ENCODE data around the gene TRIM32.

TRIM32 gene

DNA sequence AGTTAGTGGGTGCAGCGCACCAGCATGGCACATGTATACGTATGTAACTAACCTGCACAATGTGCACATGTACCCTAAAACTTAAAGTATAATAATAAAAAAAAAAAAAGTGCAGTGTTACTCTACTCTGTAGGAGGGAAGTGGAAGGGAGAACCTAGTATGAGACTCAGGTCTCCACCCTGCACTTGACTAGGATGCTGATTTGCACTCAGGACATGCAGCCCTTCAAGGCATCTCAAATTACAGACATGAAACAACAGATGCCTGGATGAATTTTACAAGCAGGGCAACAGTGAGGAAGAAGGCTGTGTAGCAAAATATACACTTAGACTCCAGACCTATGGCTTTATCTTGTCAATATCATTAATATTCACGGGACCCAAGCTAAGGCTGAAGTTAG, 16.5 kb downstream of the TRIM32 start:
- in situ Hi-C loops (cut with MboI; ENCODE audit: low sequenced_read_pairs) = no loop called here

DNA sequence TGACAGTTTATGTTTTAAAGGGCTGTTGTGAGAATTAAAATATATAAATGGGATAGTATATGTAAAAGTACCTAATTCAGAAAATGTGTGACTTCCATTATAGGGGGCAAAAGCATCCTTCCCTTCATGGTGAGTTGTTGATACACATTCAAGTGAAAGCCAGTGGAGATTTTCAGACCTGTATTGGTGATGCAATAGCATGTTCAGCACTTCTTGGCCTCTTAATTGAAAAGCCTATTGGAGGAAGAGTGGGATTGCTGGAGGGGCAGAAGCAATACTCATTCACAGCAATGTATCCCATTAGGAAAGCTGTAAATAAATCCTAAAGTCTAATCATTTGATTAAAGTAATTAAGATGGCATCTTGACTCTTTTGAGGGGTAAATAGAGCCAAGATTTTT, 17.4 kb downstream of the TRIM32 start:
- in situ Hi-C loops (cut with MboI; ENCODE audit: low sequenced_read_pairs) = no loop called here

DNA sequence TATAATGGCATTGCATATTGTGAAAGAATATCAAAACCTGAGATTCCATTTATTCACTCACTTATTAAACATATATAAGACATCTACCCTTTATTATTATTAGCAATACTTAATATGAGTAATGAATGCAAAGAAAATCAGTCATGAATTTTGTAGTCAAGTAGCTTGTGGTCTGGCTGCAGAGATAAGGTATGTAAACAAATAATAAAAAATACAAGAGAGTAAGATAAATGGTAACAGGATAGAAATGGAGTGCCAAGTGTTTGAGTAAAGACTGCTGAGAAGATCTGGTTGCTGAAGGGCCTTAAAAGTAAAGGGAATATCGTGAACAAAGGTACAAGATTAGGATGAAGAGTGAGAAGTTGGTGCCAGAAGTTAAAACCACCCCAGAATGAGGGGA, 18.4 kb downstream of the TRIM32 start:
- in situ Hi-C loops (cut with MboI; ENCODE audit: low sequenced_read_pairs) = no loop called here

GRCh38 chr9:116706310-116707290, 19.5 kb downstream of the TRIM32 start:
- in situ Hi-C loops (cut with MboI; ENCODE audit: low sequenced_read_pairs) = no loop called here

DNA sequence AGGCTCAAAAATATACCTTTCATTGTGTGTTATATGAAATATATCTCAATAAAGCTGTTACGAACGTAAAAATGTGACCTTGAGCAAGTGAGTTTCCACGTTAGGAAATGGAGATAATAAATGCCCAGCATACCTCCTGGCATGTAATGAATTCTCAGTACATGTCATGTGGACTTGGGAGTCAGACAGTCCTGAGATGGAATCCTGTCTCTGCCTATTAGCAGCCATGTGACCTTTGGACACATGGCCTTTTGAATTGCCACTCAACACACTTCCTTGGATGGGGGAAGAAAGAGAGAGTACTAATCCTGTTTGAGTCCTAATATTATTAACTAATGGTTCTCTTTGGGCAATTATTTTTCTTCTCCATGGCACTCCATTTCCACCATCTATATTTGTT, 25.7 kb downstream of the TRIM32 start:
- in situ Hi-C loops (cut with MboI; ENCODE audit: low sequenced_read_pairs) = no loop called here

DNA sequence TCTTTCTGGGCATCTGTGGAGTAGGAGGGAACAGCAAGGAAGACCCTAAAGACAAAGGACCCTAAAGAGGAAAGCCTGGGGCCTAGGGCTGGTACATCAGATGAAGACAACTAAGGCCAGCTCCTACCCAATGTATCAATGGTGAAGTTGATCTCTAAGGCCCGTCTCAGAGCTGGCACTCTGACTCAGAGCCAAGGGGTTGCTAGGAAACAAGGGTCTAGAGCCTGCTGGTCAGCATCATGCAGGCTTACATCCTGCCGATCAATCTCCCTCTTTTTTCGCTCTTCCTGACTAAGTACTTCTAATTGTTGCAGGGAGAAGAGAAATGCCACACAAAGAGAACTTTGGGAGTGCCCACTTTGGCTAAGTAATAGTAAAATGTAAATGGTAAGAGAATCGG, 26.2 kb downstream of the TRIM32 start:
- in situ Hi-C loops (cut with MboI; ENCODE audit: low sequenced_read_pairs) = no loop called here

- in situ Hi-C loops (cut with MboI; ENCODE audit: low sequenced_read_pairs) = no loop called here
These were observed 28.6 kb downstream of the TRIM32 start for GRCh38 chr9:116715751-116716150.

DNA sequence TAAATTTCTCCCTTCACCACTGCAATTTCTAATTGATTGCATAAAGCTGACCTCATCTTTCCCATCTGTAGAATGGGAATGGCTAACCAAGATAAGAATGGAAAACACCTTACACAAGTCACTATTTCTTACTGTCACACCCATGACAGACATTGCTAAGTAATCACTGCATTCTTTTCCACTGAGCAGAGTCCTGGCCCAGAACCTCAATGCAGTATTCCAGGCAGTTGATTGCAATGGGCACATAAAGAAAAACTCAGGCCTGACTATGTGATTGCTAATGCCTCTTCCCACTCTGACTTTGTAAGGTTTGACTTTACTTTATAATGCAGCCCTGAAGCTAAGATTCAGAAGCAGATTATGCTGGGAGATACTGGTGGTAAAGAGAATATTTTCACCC, 29.3 kb downstream of the TRIM32 start:
- in situ Hi-C loops (cut with MboI; ENCODE audit: low sequenced_read_pairs) = no loop called here

GRCh38 chr9:116717150-116717549, 30.0 kb downstream of the TRIM32 start:
- in situ Hi-C loops (cut with MboI; ENCODE audit: low sequenced_read_pairs) = no loop called here

GRCh38 chr9:116718111-116718510, 31.0 kb downstream of the TRIM32 start:
- in situ Hi-C loops (cut with MboI; ENCODE audit: low sequenced_read_pairs) = no loop called here

GRCh38 chr9:116720111-116720510, 33.0 kb downstream of the TRIM32 start:
- in situ Hi-C loops (cut with MboI; ENCODE audit: low sequenced_read_pairs) = no loop called here

DNA sequence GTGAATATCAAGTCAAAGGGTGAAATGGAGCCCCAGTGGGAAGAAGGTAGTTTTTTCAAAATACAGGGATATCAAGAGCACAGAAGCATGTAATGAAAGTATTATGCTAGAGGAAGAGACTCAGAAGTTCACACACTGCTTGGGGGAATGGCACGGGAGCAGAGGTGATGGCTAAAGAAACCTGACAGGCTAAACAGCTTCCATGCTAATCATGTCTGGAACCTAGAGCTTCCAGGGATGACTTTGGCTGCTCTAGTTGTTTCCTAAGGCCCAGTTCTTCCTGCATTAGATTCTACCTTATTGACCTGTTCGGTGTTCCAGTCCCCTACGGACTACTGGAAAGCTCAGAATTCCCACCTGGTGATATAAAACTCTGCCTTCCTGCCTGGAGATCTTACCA, 34.3 kb downstream of the TRIM32 start:
- in situ Hi-C loops (cut with MboI; ENCODE audit: low sequenced_read_pairs) = no loop called here

GRCh38 chr9:116721944-116722343, 34.8 kb downstream of the TRIM32 start:
- in situ Hi-C loops (cut with MboI; ENCODE audit: low sequenced_read_pairs) = no loop called here

- in situ Hi-C loops (cut with MboI; ENCODE audit: low sequenced_read_pairs) = no loop called here
These were observed 37.0 kb downstream of the TRIM32 start for GRCh38 chr9:116724123-116724522.

GRCh38 chr9:116726602-116727001, 39.5 kb downstream of the TRIM32 start:
- in situ Hi-C loops (cut with MboI; ENCODE audit: low sequenced_read_pairs) = no loop called here

DNA sequence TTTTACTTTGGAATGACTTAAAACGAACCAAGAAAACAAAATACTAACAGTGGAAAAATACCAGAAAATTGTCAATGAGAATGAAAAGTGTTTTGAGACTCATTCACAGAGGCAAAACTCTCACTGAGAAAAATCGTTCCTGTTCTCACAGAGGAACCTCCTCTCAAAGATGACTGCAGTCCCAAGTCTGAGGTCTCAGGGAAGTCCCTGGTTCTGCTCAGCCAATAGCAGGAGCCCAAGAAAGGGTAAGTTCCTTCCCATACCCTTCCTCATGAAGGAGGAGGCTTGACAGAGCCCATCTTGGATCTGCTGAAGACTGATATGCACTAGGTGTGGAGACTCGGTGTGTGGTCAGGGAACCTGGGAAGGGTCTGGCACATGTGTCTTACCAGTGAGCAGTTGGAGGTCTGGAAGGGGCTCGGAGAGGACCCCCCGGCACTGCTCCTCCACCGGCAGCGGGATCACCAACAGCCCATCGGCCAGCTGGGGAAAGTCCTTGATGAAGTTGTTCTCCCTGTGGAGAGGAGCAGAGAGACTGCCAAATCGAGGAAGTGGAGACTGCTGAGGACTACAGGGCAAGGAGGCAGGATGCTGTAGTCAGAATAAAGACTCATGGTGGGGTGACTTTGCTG, 46.0 kb downstream of the TRIM32 start:
- in situ Hi-C loops (cut with MboI; ENCODE audit: low sequenced_read_pairs) = no loop called here

GRCh38 chr9:116736399-116737151, 49.5 kb downstream of the TRIM32 start:
- in situ Hi-C loops (cut with MboI; ENCODE audit: low sequenced_read_pairs) = no loop called here

DNA sequence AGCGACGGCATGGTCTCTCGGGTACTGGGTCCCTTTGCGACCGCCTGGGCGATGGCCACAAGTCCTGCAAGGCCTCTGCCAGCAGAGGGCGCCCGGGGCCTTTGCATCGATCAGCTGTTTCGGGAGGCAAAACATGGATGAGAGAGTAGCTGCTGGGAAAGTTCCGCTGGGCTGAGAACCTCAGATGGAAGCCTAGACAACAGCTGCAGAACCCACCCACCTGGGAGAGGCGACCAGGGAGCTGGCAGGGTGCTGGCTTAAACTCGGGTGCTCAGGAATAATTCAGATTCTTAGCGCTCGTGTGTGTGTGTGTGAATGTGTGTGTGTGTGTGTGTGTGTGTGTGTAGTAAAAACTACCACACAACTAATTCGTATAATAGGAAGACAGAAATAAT, 50.0 kb downstream of the TRIM32 start:
- in situ Hi-C loops (cut with MboI; ENCODE audit: low sequenced_read_pairs) = no loop called here

GRCh38 chr9:116741086-116741740, 54.1 kb downstream of the TRIM32 start:
- in situ Hi-C loops (cut with MboI; ENCODE audit: low sequenced_read_pairs) = no loop called here

DNA sequence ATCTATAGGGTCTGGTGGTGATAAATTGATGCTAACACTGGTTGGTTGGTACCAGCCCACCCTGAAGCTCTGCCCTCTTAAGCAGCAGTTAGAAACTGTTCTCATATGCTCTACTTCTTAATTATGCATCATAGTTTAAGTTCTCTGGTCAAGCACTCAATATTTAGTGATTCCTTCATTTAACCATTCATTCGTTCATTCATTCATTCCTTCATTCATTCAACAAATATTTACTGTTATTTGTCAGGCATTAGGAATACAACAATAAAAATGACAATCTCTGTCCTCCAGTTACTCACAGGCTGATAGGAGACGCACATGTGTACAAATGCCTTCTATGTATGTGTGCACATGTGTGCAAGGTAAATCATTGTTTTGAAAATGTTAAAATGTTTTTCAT, 54.6 kb downstream of the TRIM32 start:
- in situ Hi-C loops (cut with MboI; ENCODE audit: low sequenced_read_pairs) = no loop called here

GRCh38 chr9:116749176-116749575, 62.1 kb downstream of the TRIM32 start:
- in situ Hi-C loops (cut with MboI; ENCODE audit: low sequenced_read_pairs) = no loop called here

Data from HL-60/S4 treated with retinoic acid at 250 ng/mL for 4 days and 3 days (cell line).